Keratinocyte (primary cell): ENCODE data around the gene KCNMA1. TPM values are rescaled to one million over a fixed set of nuclear protein-coding genes. Genes with fewer than 3 reads are reported as not detected.

Source experiments
- DNase-seq: peaks from one replicate; pipeline ENCODE4 v3.0.0-alpha.2; 2011; ENCODE audit warnings: low read depth, missing footprints, low spot score
- FAIRE-seq: peaks from 2 replicates; lab custom pipeline; 2011; peaks lifted over from hg19 to GRCh38; lab: Jason Lieb, UNC
- H2AFZ ChIP-seq: 2 replicates; pipeline ENCODE4 v1.6.0; 2012; ENCODE audit warnings: low read length, control low read depth, inconsistent platforms; ENCODE audit not compliant: control insufficient read depth
- H3K27ac ChIP-seq: 2 replicates; pipeline ENCODE4 v1.5.1; 2011; ENCODE audit warnings: low read length; ENCODE audit not compliant: control insufficient read depth, insufficient read depth
- H3K27me3 ChIP-seq: 3 replicates; pipeline ENCODE4 v1.6.0; 2011; ENCODE audit warnings: low read length; ENCODE audit not compliant: control insufficient read depth, insufficient read depth; ENCODE audit errors: extremely low read depth
- H3K36me3 ChIP-seq, 2 experiments: 2 replicates in 1 of 2; 3 replicates in 1 of 2; pipeline ENCODE4 v1.5.1; 2011; ENCODE audit warnings: low read length in 2 of 2, mild to moderate bottlenecking in 1 of 2; ENCODE audit not compliant: control insufficient read depth in 2 of 2, insufficient read depth in 2 of 2; ENCODE audit errors: extremely low read depth in 1 of 2
- H3K4me1 ChIP-seq: 3 replicates; pipeline ENCODE4 v1.5.1; 2011; ENCODE audit warnings: low read length; ENCODE audit not compliant: control insufficient read depth, insufficient read depth; ENCODE audit errors: extremely low read depth
- H3K4me2 ChIP-seq: 3 replicates; pipeline ENCODE4 v1.6.0; 2011; ENCODE audit warnings: low read depth, low read length; ENCODE audit not compliant: control insufficient read depth, insufficient read depth; ENCODE audit errors: extremely low read depth
- H3K4me3 ChIP-seq, 3 experiments: fragments of 200-600 bp in 1 of 3; sonication (generic) in 1 of 3; 2 replicates in 2 of 3; 3 replicates in 1 of 3; pipeline ENCODE4 v1.5.1; 2011 to 2016; ENCODE audit warnings: low read length in 3 of 3, mild to moderate bottlenecking in 3 of 3, control low read depth in 2 of 3, inconsistent platforms in 1 of 3, low read depth in 1 of 3, mixed read lengths in 1 of 3, mixed run types in 1 of 3, moderate library complexity in 1 of 3; ENCODE audit not compliant: control insufficient read depth in 2 of 3, insufficient read depth in 2 of 3; ENCODE audit errors: extremely low read depth in 1 of 3
- H3K79me2 ChIP-seq: 2 replicates; pipeline ENCODE4 v1.6.0; 2012; ENCODE audit warnings: low read length; ENCODE audit not compliant: control insufficient read depth, insufficient read depth
- H3K9ac ChIP-seq: 3 replicates; pipeline ENCODE4 v1.6.0; 2011; ENCODE audit warnings: low read length; ENCODE audit not compliant: control insufficient read depth, insufficient read depth; ENCODE audit errors: extremely low read depth
- H3K9me1 ChIP-seq: 3 replicates; pipeline ENCODE4 v1.6.0; 2011; ENCODE audit warnings: low read length; ENCODE audit not compliant: control insufficient read depth, insufficient read depth; ENCODE audit errors: extremely low read depth
- H3K9me3 ChIP-seq: 2 replicates; pipeline ENCODE4 v1.5.1; 2012; ENCODE audit warnings: low read depth, low read length; ENCODE audit not compliant: control insufficient read depth
- H4K20me1 ChIP-seq: 3 replicates; pipeline ENCODE4 v1.6.0; 2011; ENCODE audit warnings: low read length; ENCODE audit not compliant: control insufficient read depth, insufficient read depth; ENCODE audit errors: extremely low read depth
- CTCF ChIP-seq, 3 experiments: IDR thresholded peaks in 1 of 3; conservative IDR thresholded peaks in 1 of 3; optimal IDR thresholded peaks in 1 of 3; 2 replicates in 2 of 3; 3 replicates in 1 of 3; pipeline versions ENCODE3 to v1.5.1; 2011; ENCODE audit warnings: low read length in 3 of 3, mild to moderate bottlenecking in 3 of 3, moderate library complexity in 2 of 3, control low read depth in 1 of 3, inconsistent platforms in 1 of 3; ENCODE audit not compliant: insufficient read depth in 2 of 3; ENCODE audit errors: extremely low read depth in 1 of 3
- EZH2 ChIP-seq: IDR thresholded peaks from one replicate; pipeline ENCODE4 v1.6.1; 2012; ENCODE audit warnings: inconsistent platforms, mild to moderate bottlenecking, low read length, moderate library complexity
- dilution Hi-C: fragments of 300-500 bp; cut with MboI; formaldehyde crosslinking; loops from one replicate; pipeline ENCODE4 v1.7.0; 2020; ENCODE audit warnings: low sequenced_read_pairs; ENCODE audit not compliant: extremely low pct_ligation_motif_present
- polyA plus RNA-seq, 5 experiments: library from polyadenylated mRNA; depleted of rRNA in 3 of 5; stranded (reverse) in 3 of 5; stranded (forward) in 1 of 5; unstranded in 1 of 5; fragments of >200 nt; gene quantifications; 1 replicate in 1 of 5; 2 replicates in 3 of 5; 3 replicates in 1 of 5; pipeline versions ENCODE4 v1.2.1 to v1.2.3, GENCODE V29; 2011 to 2012; ENCODE audit warnings: missing spikeins in 2 of 5, low read depth in 1 of 5, low replicate concordance in 1 of 5

KCNMA1 gene
- polyA plus RNA-seq, 1 donor (not counting 4 experiments of a cell fraction or from before 2014, with no cell fraction given) = 6.3 TPM

DNA sequence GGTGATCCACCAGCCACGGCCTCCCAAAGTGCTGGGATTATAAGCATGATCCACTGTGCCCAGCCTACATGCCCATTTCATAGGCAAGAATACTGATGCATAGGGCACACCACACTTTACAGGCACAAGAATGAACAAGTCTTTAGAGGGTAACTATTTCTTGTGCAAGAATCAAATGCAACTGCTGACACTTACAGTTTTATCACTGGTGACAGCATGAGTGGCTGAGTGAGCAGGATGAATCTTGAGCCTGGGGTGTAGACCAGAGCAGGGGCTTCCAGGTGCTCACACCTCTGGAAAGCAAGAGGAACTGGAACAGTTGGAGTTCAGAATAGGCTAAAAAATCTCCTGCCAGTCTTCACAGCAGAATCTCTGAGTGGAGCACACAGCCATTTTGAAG, 287.5 kb downstream of the KCNMA1 start:
- no peaks in the 10 kb centered on the region for H3K79me2 ChIP-seq
- no peaks in the 10 kb centered on the region for H3K9me3 ChIP-seq
- dilution Hi-C loops = no loop called here
- H3K27ac ChIP-seq = peak overlapping the region; percentile 63
- DNase-seq (no peak), FAIRE-seq (no peak)
- H3K4me2 ChIP-seq = peak overlapping the region; percentile 18
- H3K9ac ChIP-seq = no peak overlapping the region
- no peaks in the 10 kb centered on the region for H3K9me1 ChIP-seq
- no peaks in the 10 kb centered on the region for H4K20me1 ChIP-seq
- TF ChIP-seq EZH2 (no peak), CTCF (optimal IDR thresholded peaks at IDR 0.05 in 1 of 3, IDR thresholded peaks at IDR 0.05 in 1 of 3, conservative IDR thresholded peaks at IDR 0.05 in 1 of 3; ENCODE audit: extremely low read depth in 1 of 3, insufficient read depth in 2 of 3, low read length in 3 of 3) (no peak)
- no peak overlapping the region for H3K4me3 ChIP-seq
- no peaks in the 10 kb centered on the region for H3K27me3 ChIP-seq
- H3K36me3 ChIP-seq = no peaks in the 10 kb centered on the region
- H2AFZ ChIP-seq = no peak overlapping the region
- peaks cover 21% of the 10 kb centered on the region for H3K4me1 ChIP-seq

DNA sequence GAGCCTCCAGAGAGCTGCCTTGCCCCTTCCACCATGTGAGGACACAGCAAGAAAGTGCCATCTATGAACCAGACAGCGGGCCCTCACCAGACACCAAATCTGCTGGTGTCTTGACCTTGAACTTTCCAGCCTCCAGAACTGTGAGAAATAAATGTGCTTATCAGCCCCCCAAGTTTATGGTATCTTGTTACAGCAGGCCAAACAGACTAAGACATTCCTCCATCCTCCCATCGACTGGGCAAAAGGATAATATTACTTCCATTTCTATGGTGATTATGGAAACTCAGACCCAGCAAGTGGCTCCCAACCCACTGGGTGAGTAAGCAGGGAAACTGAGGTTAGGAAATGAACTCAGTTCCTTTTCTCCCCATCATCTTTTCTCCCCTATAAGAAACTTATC, 288.4 kb downstream of the KCNMA1 start:
- TF ChIP-seq CTCF (optimal IDR thresholded peaks at IDR 0.05 in 1 of 3, IDR thresholded peaks at IDR 0.05 in 1 of 3, conservative IDR thresholded peaks at IDR 0.05 in 1 of 3; ENCODE audit: extremely low read depth in 1 of 3, insufficient read depth in 2 of 3, low read length in 3 of 3) (no peak), EZH2 (no peak)
- Histone ChIP-seq H4K20me1 (no peaks in the 10 kb centered on the region), H3K4me2 (no peak overlapping the region), H3K4me1 (peaks cover 21% of the 10 kb centered on the region), H3K27ac (no peak overlapping the region), H2AFZ (no peak overlapping the region), H3K36me3 (no peaks in the 10 kb centered on the region), H3K4me3 (no peak overlapping the region), H3K27me3 (no peaks in the 10 kb centered on the region), H3K9ac (no peak overlapping the region), H3K9me1 (no peaks in the 10 kb centered on the region), H3K79me2 (no peaks in the 10 kb centered on the region), H3K9me3 (no peaks in the 10 kb centered on the region)
- FAIRE-seq = no peak
- dilution Hi-C loops = no loop called here
- no peak for DNase-seq
